Upper lobe of right lung (tissue), 1 donor: ENCODE results near the gene FGD3. TPM values are rescaled to one million over a fixed set of nuclear protein-coding genes. Genes with fewer than 3 reads are reported as not detected.

ENCODE experiments used
- ATAC-seq: fragments of 200-7000 bp; cut with Tn5 transposase; one replicate; pipeline ENCODE4 v1.9.1; 2020; ENCODE audit warnings: mild to moderate bottlenecking, moderate library complexity
- DNase-seq: peaks from one replicate; pipeline ENCODE4 v3.0.0-alpha.2; 2020
- H3K27ac ChIP-seq: fragments of 200-600 bp; one replicate; pipeline ENCODE4 v1.8.0; 2022
- H3K27me3 ChIP-seq: fragments of 200-600 bp; one replicate; pipeline ENCODE4 v1.8.0; 2022; ENCODE audit warnings: mild to moderate bottlenecking
- H3K36me3 ChIP-seq: fragments of 200-600 bp; one replicate; pipeline ENCODE4 v1.8.0; 2022
- H3K4me1 ChIP-seq: fragments of 200-600 bp; one replicate; pipeline ENCODE4 v1.8.0; 2022
- H3K4me3 ChIP-seq: fragments of 200-600 bp; one replicate; pipeline ENCODE4 v1.8.0; 2022; ENCODE audit warnings: mild to moderate bottlenecking
- H3K9me3 ChIP-seq: fragments of 200-600 bp; one replicate; pipeline ENCODE4 v1.8.0; 2022
- CTCF ChIP-seq: fragments of 200-600 bp; IDR thresholded peaks from one replicate; pipeline ENCODE4 v1.8.0; 2022; ENCODE audit warnings: antibody characterized with exemption
- intact Hi-C: fragments of 100-400 bp; cut with DNase I; formaldehyde crosslinking; loops from one replicate; pipeline ENCODE4 v1.11.0; 2022
- total RNA-seq: library from RNA; stranded (reverse); fragmentation: NEBNext Ultra II Directional; extraction: Animal tissue kit (Norgen Biotek cat#: 25700); gene quantifications from one replicate; pipeline ENCODE4 v1.2.1, GENCODE V29; 2021
- donor health status: DM: no; HTN: yes; CAD: no; lungs with severe emphysema.

Gene FGD3
- total RNA-seq, 1 donor from 2014 or later, result 21.6 TPM

- Histone ChIP-seq H3K36me3 (no peaks in the 10 kb centered on the region), H3K9me3 (no peaks in the 10 kb centered on the region), H3K27ac (no peak overlapping the region), H3K27me3 (no peaks in the 10 kb centered on the region), H3K4me1 (no peaks in the 10 kb centered on the region), H3K4me3 (no peak overlapping the region)
- no peak for TF ChIP-seq CTCF
- intact Hi-C loops, result no loop called here
- DNase-seq (no peak), ATAC-seq (no peak)
Observed at GRCh38 chr9:92931606-92932005, 15.7 kb upstream of the FGD3 start.

GRCh38 chr9:92934321-92934720 lies 13.0 kb upstream of the FGD3 start:
- DNase-seq, result no peak

GRCh38 chr9:92938025-92938424 lies 9.3 kb upstream of the FGD3 start:
- Histone ChIP-seq H3K36me3 (no peaks in the 10 kb centered on the region), H3K4me1 (no peaks in the 10 kb centered on the region), H3K4me3 (no peak overlapping the region), H3K9me3 (no peaks in the 10 kb centered on the region), H3K27me3 (no peaks in the 10 kb centered on the region), H3K27ac (no peak overlapping the region)
- intact Hi-C loops, result no loop called here
- ATAC-seq (no peak), DNase-seq (no peak)
- TF ChIP-seq CTCF, result no peak

More at GRCh38 chr9:92934321-92934720, 13.0 kb upstream of the FGD3 start:
- no peak for ATAC-seq
- no peaks in the 10 kb centered on the region for H3K27me3 ChIP-seq
- TF ChIP-seq CTCF, result no peak
- no peaks in the 10 kb centered on the region for H3K9me3 ChIP-seq
- H3K36me3 ChIP-seq, result no peaks in the 10 kb centered on the region
- intact Hi-C loops, result no loop called here
- no peaks in the 10 kb centered on the region for H3K4me1 ChIP-seq
- H3K27ac ChIP-seq, result no peak overlapping the region
- no peak overlapping the region for H3K4me3 ChIP-seq

GRCh38 chr9:92941861-92942260 lies 5.5 kb upstream of the FGD3 start:
- H3K4me1 ChIP-seq, result no peaks in the 10 kb centered on the region
- H3K9me3 ChIP-seq, result no peaks in the 10 kb centered on the region
- no peaks in the 10 kb centered on the region for H3K36me3 ChIP-seq
- H3K4me3 ChIP-seq, result no peak overlapping the region
- DNase-seq (no peak), ATAC-seq (no peak)
- intact Hi-C loops, result no loop called here
- TF ChIP-seq CTCF, result no peak
- H3K27ac ChIP-seq, result no peak overlapping the region
- no peaks in the 10 kb centered on the region for H3K27me3 ChIP-seq

- Histone ChIP-seq H3K27ac (no peak overlapping the region), H3K4me3 (no peak overlapping the region), H3K27me3 (no peaks in the 10 kb centered on the region), H3K36me3 (no peaks in the 10 kb centered on the region), H3K9me3 (no peaks in the 10 kb centered on the region), H3K4me1 (peaks cover 8% of the 10 kb centered on the region)
- intact Hi-C loops, result no loop called here
- DNase-seq, result peak; percentile 48
- TF ChIP-seq CTCF, result no peak
- ATAC-seq, result no peak
Observed at GRCh38 chr9:92942688-92943616, 4.4 kb upstream of the FGD3 start.
